ENCODE measurements around the gene DAPK1.

Gene DAPK1

GRCh38 chr9:87518702-87519335 is 21.2 kb downstream of the DAPK1 start:
- no peak for ATAC-seq

GRCh38 chr9:87519461-87519860 is 21.8 kb downstream of the DAPK1 start:
- ATAC-seq: no peak

- ATAC-seq: no peak
These were observed 22.6 kb downstream of the DAPK1 start for GRCh38 chr9:87520172-87520683.

GRCh38 chr9:87521834-87522233 is 24.2 kb downstream of the DAPK1 start:
- no peak for ATAC-seq

- ATAC-seq: no peak
These were observed 26.4 kb downstream of the DAPK1 start for GRCh38 chr9:87524061-87524460.

- no peak for ATAC-seq
These were observed 28.1 kb downstream of the DAPK1 start for GRCh38 chr9:87525546-87526303.

- no peak for ATAC-seq
These were observed 29.7 kb downstream of the DAPK1 start for GRCh38 chr9:87527211-87527916.

GRCh38 chr9:87528969-87529368 is 31.3 kb downstream of the DAPK1 start:
- no peak for ATAC-seq

- ATAC-seq: no peak
These were observed 32.0 kb downstream of the DAPK1 start for GRCh38 chr9:87529671-87530070.

GRCh38 chr9:87530716-87531115 is 33.0 kb downstream of the DAPK1 start:
- no peak for ATAC-seq

- no peak for ATAC-seq
These were observed 34.0 kb downstream of the DAPK1 start for GRCh38 chr9:87531370-87532295.

GRCh38 chr9:87533271-87533670 is 35.6 kb downstream of the DAPK1 start:
- no peak for ATAC-seq

GRCh38 chr9:87534036-87534435 is 36.4 kb downstream of the DAPK1 start:
- no peak for ATAC-seq

- no peak for ATAC-seq
These were observed 37.3 kb downstream of the DAPK1 start for GRCh38 chr9:87534957-87535356.

- ATAC-seq: peak; percentile 72 to 75
These were observed 38.3 kb downstream of the DAPK1 start for GRCh38 chr9:87535817-87536539.

GRCh38 chr9:87537625-87538024 is 40.0 kb downstream of the DAPK1 start:
- ATAC-seq: no peak

GRCh38 chr9:87540444-87541105 is 42.9 kb downstream of the DAPK1 start:
- no peak for ATAC-seq

- no peak for ATAC-seq
These were observed 44.0 kb downstream of the DAPK1 start for GRCh38 chr9:87541663-87542062.

GRCh38 chr9:87542141-87542540 is 44.5 kb downstream of the DAPK1 start:
- no peak for ATAC-seq

GRCh38 chr9:87543251-87543650 is 45.6 kb downstream of the DAPK1 start:
- peak in 1 of 2 donors; percentile 30 for ATAC-seq

GRCh38 chr9:87545858-87546257 is 48.2 kb downstream of the DAPK1 start:
- ATAC-seq: no peak

Measured in activated CD4-positive, CD25-positive, alpha-beta regulatory T cell treated with anti-CD3 and anti-CD28 coated beads, Interleukin-2, amount 50 U/mL, for 24 hours (primary cell).